ENCODE data around the gene EFCAB14. TPM values are rescaled to one million over a fixed set of nuclear protein-coding genes. Genes with fewer than 3 reads are reported as not detected.
A peak's percentile ranks its signal among the peaks of the same experiment; 100 is the strongest.
"Not testable (repeated sequence)": the region's sequence is repeated elsewhere in the genome, so short reads cannot be mapped to it uniquely, and the experiment has no call there.

The EFCAB14 gene
- total and polyA plus RNA-seq, 11 donors = 10.7 to 91.9 (median 62.3) TPM

- no peak for ATAC-seq
- intact Hi-C loops (cut with DNase I) = loop anchor here in 2 of 10 donors (5.0 kb wide), 1 partner anchor 47 kb away; the partner anchor contains the start of gene EFCAB14 (in 2 of the 2)
- H3K4me1 ChIP-seq = peaks cover 4 to 28% (median 21%) of the 10 kb centered on the region in 12 donors
- TF ChIP-seq CTCF (IDR thresholded peaks at IDR 0.05) (no peak), POLR2A (IDR thresholded peaks at IDR 0.05) (no peak)
- H3K36me3 ChIP-seq = peaks cover 0 to 28% (median 17%) of the 10 kb centered on the region in 9 donors
- H3K4me3 ChIP-seq = no peak overlapping the region
- no peaks in the 10 kb centered on the region for H3K27me3 ChIP-seq
- DNase-seq = no peak
- 90 to 98% (median 93%) methylated on average over 1 of the region's 1 CpG for WGBS, 4 donors
- no peaks in the 10 kb centered on the region for H3K9me3 ChIP-seq
- H3K27ac ChIP-seq = no peak overlapping the region
These were observed 48.8 kb downstream of the EFCAB14 start for GRCh38 chr1:46670134-46670533.

GRCh38 chr1:46667782-46668760 is 50.8 kb downstream of the EFCAB14 start, which contains the start of gene ATPAF1:
Gene ATPAF1, minus strand, starts transcription at chr1:46668364. Its CDS starts 42 bp downstream, at chr1:46668322.
- intact Hi-C loops (cut with DNase I) = loop anchor here in 5 of 10 donors (5.0 to 10.0 kb wide), 4 partner anchors 49 to 54 kb away; partner anchors contain the start of genes MOB3C (in 3 of the 5) and EFCAB14 (in 1 of the 5)
- 1% methylated on average over 18 to 96 of the region's 96 CpGs for WGBS, 4 donors
- DNase-seq = peak; percentile 71 to 86 (median 80)

GRCh38 chr1:46665983-46666382 is 52.9 kb downstream of the EFCAB14 start:
- WGBS, 4 donors = 63 to 88% (median 83%) methylated on average over 2 of the region's 2 CpGs

More at GRCh38 chr1:46667782-46668760, 50.8 kb downstream of the EFCAB14 start, which contains the start of gene ATPAF1:
- Histone ChIP-seq H3K4me1 (peaks cover 4 to 31% (median 22%) of the 10 kb centered on the region in 12 donors), H3K27ac (peak within 1 kb of the TSS; percentile 74 to 92 (median 83)), H3K36me3 (peaks cover 0 to 29% (median 22%) of the 10 kb centered on the region in 9 donors), H3K27me3 (no peaks in the 10 kb centered on the region), H3K9me3 (no peaks in the 10 kb centered on the region), H3K4me3 (peak within 1 kb of the TSS; percentile 66 to 98 (median 92))
- TF ChIP-seq POLR2A (IDR thresholded peaks at IDR 0.05) (peak in 1 of 2 donors; percentile 42), CTCF (IDR thresholded peaks at IDR 0.05) (peak in 1 of 12 donors; percentile 5)
- ATAC-seq = peak; percentile 73 to 94 (median 90)

GRCh38 chr1:46662919-46663318 is 56.0 kb downstream of the EFCAB14 start:
- not testable (repeated sequence) for H3K9me3 ChIP-seq, H3K4me3 ChIP-seq, H3K27ac ChIP-seq, DNase-seq, ATAC-seq, H3K27me3 ChIP-seq
- Histone ChIP-seq H3K36me3 (peaks cover 0 to 76% (median 54%) of the 10 kb centered on the region in 9 donors), H3K4me1 (peaks cover 4 to 30% (median 21%) of the 10 kb centered on the region in 12 donors)
- intact Hi-C loops (cut with DNase I) = loop anchor here in 1 of 10 donors (10.0 kb wide), 1 partner anchor 48 kb away; the partner anchor contains the start of gene MOB3C
- WGBS, 4 donors = 92 to 98% (median 95%) methylated on average over 4 to 5 of the region's 5 CpGs

More at GRCh38 chr1:46665983-46666382, 52.9 kb downstream of the EFCAB14 start:
- H3K27ac ChIP-seq = no peak overlapping the region
- H3K4me1 ChIP-seq = peaks cover 4 to 31% (median 22%) of the 10 kb centered on the region in 12 donors
- TF ChIP-seq POLR2A (IDR thresholded peaks at IDR 0.05) (no peak), CTCF (IDR thresholded peaks at IDR 0.05) (no peak)
- intact Hi-C loops (cut with DNase I) = loop anchor here in 5 of 10 donors (5.0 to 10.0 kb wide), 4 partner anchors 49 to 56 kb away; partner anchors contain the start of genes MOB3C (in 3 of the 5) and EFCAB14 (in 1 of the 5)
- H3K9me3 ChIP-seq = no peaks in the 10 kb centered on the region
- H3K4me3 ChIP-seq = peak overlapping the region in 2 of 12 donors; percentile 90 to 97
- H3K27me3 ChIP-seq = no peaks in the 10 kb centered on the region
- H3K36me3 ChIP-seq = peaks cover 0 to 46% (median 37%) of the 10 kb centered on the region in 9 donors
- ATAC-seq = no peak
- DNase-seq = no peak

GRCh38 chr1:46660116-46660515 is 58.8 kb downstream of the EFCAB14 start:
- not testable (repeated sequence) for H3K27ac ChIP-seq, H3K9me3 ChIP-seq, ATAC-seq, DNase-seq, H3K27me3 ChIP-seq, H3K4me3 ChIP-seq
- intact Hi-C loops (cut with DNase I) = loop anchor here in 1 of 10 donors (10.0 kb wide), 1 partner anchor 45 kb away; the partner anchor contains the start of gene MOB3C
- peaks cover 0 to 97% (median 78%) of the 10 kb centered on the region in 9 donors for H3K36me3 ChIP-seq
- peaks cover 0 to 14% (median 0%) of the 10 kb centered on the region in 12 donors for H3K4me1 ChIP-seq
- WGBS, 4 donors = 95 to 99% (median 96%) methylated on average over 5 of the region's 5 CpGs
